Prostate gland (tissue), 2 donors: ENCODE data around the gene CCDC174.

Experiments used
- POLR2A ChIP-seq: fragments of 450-650 bp; IDR thresholded peaks from one replicate; pipeline ENCODE4 v1.6.1; 2016; ENCODE audit warnings: antibody characterized with exemption, mild to moderate bottlenecking
- TF ChIP-seq, protein P1 (sequence below), 4 experiments: fragments of 200-600 bp in 2 of 4; fragments of 450-650 bp in 2 of 4; sonication (generic) in 2 of 4; IDR thresholded peaks; 1 replicate in 3 of 4; 2 replicates in 1 of 4; pipeline ENCODE4 v1.5.1; 2016 to 2019; ENCODE audit warnings: antibody characterized with exemption in 4 of 4, mild to moderate bottlenecking in 2 of 4, moderate library complexity in 2 of 4

- TF ChIP-seq, protein P1, sequence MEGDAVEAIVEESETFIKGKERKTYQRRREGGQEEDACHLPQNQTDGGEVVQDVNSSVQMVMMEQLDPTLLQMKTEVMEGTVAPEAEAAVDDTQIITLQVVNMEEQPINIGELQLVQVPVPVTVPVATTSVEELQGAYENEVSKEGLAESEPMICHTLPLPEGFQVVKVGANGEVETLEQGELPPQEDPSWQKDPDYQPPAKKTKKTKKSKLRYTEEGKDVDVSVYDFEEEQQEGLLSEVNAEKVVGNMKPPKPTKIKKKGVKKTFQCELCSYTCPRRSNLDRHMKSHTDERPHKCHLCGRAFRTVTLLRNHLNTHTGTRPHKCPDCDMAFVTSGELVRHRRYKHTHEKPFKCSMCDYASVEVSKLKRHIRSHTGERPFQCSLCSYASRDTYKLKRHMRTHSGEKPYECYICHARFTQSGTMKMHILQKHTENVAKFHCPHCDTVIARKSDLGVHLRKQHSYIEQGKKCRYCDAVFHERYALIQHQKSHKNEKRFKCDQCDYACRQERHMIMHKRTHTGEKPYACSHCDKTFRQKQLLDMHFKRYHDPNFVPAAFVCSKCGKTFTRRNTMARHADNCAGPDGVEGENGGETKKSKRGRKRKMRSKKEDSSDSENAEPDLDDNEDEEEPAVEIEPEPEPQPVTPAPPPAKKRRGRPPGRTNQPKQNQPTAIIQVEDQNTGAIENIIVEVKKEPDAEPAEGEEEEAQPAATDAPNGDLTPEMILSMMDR (IDR thresholded peaks at IDR 0.05) = no peak
- TF ChIP-seq POLR2A = no peak
These were observed 20.5 kb upstream of the CCDC174 start for GRCh38 chr3:14631101-14631497.
